GM21367 (cell line): ENCODE data around the gene MGME1.

ENCODE experiments used
- ATAC-seq: cut with Tn5 transposase; IDR thresholded peaks from one replicate; pipeline ENCODE4 v1.9.1; 2021; ENCODE audit not compliant: unreplicated experiment

The MGME1 gene, protein sequence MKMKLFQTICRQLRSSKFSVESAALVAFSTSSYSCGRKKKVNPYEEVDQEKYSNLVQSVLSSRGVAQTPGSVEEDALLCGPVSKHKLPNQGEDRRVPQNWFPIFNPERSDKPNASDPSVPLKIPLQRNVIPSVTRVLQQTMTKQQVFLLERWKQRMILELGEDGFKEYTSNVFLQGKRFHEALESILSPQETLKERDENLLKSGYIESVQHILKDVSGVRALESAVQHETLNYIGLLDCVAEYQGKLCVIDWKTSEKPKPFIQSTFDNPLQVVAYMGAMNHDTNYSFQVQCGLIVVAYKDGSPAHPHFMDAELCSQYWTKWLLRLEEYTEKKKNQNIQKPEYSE

DNA sequence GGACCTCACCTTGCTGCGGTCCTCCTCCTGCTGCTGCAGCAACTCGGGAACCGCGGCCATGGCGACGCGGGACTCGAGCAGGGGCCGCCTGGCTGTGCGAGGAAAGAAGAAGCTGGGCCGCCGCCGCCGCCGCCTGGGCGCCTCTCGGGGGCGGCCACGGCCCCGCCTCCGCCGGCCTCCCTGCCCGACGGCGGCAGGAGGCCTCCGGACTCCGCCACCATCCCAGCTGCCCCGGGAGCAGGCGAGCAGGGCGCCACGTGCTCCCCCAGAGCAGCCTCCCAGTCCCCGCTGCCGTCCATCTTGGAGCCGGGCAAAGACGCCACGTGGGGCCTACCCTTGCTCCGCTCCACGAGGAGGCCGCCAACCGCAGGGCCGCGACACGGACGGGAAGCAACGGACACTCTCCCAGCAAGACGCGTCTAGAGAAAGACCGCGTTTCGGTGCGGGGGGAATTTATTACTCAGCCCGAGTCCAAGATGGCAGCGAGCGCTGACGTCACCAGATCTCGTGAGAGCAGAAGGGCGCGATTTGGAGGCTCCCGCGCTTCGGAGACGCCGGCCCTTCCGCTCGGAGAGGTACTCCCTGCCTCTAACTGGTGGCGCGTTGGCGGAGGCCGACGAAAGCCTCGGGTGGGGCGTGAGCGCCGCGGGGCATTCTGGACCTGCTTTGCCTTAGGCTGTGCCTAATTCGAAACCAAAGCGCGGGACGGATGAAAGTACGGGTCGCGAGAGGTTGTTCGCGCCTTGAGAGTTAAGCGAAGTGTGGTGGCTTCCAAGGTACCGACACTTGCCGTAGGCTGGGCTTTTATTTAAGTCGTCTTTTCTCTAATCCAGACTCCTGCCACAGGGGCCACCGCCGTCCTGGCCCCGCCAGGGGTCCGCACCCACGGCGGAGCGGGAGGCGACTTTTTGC, at the start of gene MGME1, which contains the start of gene SNX5:
Gene MGME1, plus strand, starts transcription at position 653 of the 912 bp plus-strand sequence. CDS start 842 bp downstream, outside the sequence.
Gene SNX5, minus strand, starts transcription at position 429 of the 912 bp plus-strand sequence. Its CDS starts 369 bp downstream, at position 60.
- ATAC-seq: peak; percentile 74

DNA sequence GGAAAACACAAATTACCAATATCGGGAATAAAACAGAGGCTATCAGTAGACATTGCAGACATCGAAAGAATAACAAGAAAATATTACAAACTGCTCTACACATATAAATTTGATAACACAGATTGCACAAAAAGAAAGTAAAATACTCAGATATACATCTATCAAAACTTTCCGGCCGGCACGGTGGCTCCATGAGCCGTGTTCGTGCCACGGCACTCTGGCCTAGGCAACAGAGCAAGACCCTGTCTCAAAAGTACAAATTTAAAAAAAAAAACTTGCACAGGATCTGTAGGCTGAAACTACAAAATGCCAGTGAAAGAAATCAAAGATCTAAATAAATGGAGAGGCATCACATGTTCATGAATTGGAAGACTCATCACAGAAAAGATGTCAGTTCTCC, 49.7 kb upstream of the MGME1 start:
- ATAC-seq: no peak

DNA sequence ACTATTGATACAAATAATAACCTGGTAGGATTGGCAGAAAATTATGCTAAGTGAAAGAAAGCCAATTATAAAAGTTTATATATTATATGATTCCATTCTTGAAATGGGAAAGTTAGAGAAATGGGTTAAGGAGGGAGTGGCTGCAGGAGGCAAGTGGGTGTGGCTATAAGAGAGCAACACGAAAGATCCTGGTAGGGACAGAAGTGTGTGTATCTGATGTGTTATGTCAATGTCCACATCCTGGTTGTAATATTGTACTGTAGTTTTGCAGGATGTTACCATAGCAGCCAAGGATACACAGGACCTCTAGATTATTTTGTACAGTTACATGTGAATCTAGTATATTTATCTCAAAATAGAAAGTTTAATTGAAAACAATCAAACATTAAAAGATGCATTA, 47.0 kb upstream of the MGME1 start:
- no peak for ATAC-seq

DNA sequence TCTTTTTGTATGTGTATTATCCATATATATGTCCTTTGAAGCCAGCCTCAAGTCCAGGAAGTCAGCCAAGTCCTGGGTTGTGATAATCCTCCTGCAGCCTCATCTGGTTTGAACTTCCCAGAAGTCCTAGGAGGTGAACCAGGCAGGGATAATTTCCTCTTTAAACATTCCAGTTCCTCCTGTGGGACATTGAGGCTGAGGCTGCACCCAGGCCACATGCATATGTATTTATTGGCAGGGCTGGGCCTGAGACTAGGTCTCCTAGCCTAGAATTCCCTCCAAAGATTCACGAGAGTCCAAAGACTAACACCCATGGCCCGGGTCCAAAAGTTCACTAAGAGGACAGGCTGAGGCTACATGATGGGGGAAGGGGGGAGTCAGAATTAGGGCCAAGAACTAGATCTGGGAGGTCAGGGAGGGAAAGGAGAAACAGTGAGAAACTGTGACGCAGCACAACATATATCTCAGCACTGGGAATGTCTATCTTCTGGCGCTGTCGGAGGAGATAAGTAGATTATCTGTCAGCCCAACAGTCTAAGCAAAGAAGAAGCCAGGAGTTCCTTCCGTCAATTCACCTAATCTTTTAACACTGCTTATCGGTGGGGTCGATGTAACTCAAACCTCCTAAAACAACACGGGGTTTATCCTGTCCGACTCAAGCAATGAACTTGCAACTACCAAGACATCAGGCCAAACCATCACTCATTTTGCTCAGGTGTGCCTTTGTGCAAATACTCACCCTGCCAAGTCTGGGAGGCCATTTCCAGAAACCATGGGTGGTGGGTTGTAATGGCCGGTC, 43.5 kb upstream of the MGME1 start:
- ATAC-seq: no peak

DNA sequence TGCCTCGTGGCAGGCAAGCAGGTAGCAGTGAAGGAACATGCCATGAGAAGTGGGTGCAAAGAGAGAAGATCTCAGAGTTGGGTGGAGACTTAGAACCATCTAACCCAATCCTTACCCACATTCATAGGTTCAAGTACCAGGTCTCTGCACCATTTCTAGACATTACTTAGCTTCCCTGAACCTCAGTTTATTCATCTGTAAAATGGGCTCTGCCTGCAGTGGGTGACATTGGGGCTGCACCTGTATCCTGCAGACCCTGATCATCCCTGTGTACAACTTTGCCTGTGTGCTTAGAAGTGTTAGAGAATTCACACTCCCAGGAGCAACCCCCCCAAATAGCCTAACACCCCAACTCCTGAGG, 42.9 kb upstream of the MGME1 start:
- ATAC-seq: no peak

DNA sequence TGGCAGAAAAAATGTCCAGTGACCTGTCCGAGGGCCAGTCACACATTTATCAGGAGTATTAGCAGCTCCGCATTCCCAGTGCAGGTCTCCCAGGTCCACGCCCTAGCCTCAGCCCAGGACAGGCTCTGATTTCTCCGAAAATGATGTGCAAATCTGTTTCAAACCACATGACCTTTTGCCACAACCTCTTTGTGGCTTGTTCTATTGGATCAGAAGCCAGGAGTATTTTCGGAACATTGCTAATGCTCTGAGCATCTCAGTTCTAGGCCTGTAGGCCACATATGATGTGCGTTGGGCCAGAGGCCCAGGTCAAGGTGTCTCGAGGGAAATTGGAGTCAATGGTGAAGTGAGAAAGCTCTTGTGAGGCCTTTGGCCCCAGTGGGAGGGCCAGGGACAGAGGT, 40.6 kb upstream of the MGME1 start:
- no peak for ATAC-seq

DNA sequence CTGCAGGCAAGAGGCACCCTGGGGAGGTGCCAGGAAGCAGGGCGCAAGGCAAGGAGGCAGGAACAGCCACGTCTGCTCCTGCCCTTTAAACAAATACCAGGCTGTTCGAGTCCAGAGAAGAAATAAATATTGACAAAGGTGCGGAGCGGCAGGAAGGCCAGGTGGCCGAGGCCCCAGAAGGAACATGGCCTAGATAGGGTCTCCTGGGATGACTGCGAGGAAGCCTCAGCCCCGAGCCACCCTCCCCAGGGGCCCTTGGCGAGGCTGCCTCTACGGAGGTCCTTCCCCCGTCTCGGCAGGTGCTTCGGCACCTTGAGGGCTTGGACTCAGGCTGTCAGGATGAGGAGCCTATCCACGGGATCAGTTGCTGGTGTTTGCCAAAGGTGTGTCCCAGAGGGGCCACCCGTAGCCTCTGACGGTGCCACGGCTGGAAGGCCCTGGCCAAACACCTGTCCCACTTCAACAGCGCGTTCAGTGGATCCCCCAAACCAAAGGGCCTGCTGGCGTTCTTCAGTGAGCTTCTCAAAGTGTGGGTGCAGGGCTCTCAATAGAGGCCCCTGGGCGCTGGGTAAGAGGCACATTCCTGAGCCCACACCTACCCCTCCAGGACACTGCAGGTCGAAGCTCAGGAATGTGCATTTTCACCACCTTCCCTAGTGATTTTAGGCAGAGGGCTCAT, 40.0 kb upstream of the MGME1 start:
- ATAC-seq: no peak

DNA sequence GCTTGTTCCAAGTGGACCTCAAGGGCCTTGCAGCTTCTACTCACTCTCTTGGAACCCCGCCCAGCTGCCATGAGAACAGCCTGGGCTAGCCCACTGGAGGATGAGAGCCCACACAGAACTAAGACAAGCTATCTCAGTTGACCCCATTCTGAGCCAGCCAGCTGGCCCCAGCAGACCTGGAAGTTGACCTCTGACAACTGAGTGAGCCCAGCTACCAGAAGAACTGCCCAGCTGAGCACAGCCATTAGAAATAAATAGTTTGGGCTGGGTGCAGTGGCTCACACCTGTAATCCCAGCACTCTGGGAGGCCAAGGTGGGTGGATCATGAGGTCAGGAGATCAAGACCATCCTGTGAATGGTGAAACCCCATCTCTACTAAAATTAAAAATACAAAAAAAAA, 37.3 kb upstream of the MGME1 start:
- ATAC-seq: no peak

DNA sequence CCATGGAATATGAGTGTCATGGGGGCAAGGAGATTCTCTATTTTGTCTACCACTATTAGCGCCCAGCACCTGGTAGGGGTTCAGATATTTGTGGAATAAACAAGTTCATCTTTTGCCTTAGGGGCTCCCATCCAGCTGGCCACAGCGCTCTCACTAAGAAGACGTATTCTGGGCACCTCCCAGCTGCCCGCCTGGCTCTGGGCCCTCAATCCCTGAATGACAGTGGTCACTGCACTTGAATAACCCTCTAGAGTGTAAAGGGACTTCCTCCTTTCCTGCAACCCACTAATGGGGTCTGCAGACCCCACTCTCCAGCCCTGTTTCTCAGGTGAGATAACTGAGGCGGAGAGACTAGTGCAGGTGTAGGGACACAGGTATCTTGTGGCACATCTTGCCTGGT, 36.4 kb upstream of the MGME1 start:
- no peak for ATAC-seq

DNA sequence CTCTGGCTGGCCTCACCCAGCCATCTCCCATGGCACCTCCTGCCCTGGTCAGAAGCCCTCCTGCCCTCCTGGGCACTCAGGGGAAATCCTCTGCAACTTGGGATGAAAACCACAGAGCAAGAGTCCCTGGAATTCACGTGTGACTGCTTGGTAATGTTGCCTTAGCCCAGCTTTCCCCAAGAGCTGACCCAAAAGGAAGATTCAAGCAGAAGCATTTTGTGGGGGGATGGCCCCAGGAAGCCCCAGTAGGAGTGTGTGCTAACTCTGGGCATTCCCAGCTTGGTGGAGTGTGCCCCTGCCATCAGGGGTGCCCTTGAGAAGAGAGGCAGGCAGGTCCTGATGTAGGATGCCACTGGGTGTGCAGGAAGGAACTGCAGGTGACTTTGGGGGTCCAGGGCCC, 35.7 kb upstream of the MGME1 start:
- no peak for ATAC-seq

DNA sequence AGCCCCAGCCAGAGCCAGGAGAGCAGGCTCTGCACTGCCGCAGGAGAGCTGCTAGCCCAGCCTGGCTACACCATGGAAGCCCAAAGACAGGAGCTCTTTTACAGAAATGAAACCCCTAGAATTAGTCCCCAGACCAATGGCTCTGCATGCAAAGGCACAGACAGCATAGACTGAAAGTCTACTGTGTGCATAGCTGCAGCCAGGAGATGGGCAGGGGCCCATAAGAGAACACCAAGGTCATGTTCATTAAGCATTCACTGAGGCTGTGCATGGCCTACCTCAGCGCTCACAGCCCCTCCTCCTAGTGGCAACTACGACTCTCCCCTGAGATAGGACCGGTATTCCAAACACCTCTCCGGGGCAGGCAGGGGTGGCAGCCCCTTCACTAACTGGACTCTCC, 35.1 kb upstream of the MGME1 start:
- no peak for ATAC-seq

DNA sequence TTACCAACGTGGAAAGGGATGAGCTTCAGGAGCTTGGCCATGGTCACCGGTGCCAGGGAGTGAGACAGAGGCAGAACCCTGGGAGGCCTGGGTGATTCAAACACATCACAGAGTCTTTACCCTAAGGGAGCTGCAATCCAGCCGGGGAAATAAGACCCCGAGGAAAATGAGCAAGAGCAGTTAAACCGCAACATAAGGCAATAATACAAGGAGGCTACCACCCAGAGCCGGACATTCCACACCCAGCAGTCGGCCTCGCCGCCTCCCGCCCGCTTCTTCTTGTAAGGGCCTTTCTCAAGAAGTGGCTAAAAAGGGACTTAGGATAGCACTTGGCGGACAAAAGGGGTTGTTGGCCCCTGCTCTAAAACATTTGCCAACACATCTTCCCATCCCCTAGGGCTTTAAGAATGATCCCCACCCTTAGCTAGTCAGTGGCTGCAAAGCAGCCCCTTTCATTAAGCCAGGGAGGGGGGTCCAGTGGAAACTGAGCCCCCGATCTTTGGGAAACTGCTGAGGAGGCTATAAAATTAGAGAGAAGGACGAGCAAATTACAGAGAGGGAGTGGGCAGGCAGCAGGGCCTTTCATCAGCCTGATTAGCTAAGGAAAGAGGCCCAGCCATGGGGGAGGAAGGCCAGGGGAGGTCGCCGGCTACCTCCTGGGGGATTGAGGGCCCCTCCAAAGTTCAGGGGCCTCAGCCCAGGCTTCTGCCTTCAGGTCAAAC, 34.5 kb upstream of the MGME1 start:
- ATAC-seq: no peak

DNA sequence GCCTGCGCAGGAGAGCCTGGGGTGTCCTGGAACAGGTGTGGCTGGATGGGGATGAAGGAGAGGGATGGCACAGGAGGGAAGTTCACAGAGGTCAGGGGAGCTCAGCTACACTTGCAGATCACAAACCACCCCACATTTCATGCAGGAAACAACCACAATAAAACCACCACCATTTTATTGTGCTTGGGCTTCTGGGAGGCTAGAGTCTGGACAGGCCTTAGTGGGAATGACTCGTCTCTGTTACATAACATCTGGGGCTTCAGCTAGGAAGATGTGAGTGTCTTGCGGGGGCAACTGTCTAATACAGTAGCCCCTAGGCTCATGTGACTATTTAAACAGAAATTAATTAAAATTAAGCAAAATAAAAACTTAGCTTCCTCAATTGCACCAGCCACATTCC, 33.6 kb upstream of the MGME1 start:
- no peak for ATAC-seq

DNA sequence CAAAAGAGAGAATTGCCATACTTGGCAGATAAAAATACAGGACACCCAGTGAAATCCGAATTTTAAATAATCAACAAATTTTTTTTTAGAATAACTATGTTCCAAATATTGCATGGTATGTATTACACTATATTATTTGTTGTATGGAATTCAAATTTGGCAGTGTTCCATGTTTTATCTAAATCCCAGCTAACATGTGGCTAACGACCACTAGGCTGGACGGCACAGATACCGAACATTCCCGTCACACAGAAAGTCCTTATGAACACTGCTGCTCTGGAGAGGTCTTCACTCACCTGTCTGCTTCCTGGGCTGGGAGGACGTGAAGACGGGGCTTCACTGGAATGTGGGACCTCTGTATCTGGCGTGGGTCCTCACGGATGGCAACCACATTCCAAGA, 33.1 kb upstream of the MGME1 start:
- no peak for ATAC-seq

DNA sequence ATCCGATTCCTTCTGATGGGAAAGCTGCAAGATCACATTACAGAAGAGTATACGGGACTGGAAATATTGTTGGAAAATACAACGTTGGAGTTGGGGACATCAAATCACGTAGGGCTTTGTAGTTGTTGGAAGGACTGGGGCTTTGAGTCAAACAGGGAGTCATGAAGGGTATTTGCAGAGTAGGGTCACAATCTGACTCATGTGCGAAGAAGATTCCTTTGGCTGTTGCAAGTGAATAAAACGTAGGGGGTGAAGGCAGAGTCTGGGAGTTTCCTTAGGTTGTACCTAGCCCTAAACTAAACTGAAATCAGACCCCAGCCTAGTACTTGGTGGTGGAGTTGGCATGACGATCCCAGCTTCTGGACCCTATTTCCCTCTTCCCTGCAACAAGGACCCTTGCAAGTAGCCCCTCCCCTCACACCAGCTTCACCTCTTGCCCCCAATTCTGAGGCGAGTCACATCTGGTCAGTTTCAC, 32.5 kb upstream of the MGME1 start:
- ATAC-seq: no peak

DNA sequence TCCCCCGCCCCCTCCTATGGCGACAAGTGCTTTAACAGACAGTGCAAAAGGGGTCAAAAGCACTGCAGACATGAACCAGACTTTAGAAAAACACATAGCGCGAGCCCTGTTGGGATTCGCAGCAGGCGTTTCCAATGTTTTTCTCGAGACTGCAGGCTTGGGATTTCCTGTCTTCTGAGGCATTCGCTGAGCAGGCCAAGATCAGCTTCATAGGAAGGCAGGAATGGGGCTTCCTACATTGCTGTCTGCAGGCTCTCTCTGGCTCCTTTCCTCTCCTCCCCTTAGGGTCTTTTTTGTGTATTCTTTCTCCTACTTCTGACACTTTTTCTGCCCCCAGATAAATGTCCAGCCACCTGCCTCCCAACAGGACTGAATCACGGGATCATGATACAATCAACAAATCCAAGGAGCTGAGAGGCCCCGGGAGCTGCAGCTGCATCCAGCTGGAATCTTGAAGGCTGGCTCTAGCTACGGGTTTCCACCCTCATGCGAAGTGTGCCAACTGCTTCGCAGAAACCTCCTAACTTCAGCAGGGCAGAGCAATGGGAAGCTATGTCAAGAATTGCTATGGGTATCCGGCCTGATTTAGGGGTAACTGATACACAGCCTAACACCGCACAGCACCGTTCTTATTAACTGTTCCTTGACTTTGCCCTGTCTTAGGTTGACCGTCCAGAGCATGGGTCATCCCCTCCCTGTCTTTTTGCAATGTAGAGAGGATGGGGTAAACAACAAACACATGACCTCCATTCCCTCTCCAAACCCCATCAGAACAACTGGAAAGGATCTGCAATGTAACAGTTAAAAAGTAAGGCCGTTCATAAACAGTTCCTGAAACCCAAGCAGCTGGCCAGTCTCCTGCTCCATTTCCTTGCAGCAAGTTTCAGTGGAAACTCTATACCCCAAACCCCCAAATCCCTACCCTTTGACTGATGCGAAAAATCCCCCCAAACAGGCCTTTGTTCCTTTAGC, 31.8 kb upstream of the MGME1 start:
- no peak for ATAC-seq

DNA sequence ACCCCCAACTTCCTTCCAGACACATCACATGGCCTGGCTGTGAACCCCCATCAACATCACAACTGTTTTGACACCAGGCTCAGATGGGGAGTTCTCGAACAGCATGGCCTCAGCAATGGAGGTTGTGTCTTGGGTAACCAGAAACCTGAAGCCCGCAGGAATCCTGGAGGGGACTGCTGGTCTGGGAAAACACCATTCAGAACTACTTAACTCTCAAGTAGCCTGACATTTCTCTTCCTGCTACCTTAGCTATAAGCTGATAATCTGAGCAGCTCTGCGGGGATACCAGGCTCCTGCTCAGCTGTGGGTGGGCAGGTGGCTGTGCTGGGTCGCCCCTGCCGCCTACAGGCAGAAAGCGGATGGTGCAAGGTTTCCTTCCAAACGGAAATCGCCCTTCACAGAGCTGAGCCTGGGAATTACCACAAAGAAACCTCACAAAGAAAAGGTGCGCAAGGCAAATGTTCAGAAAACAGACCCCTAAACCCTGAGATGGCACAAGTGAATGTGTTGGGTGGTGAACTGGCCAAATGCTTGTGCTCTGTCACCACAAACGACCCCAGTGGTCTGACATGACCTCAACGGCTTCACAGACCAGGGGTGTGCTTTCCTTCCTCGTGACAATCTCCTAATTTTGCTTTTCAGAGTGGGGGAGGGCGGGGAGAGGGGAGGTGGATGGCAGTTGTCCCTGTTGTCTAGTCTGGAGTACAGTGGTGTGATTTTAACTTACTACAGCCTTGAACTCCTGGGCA, 29.8 kb upstream of the MGME1 start:
- peak; percentile 72 for ATAC-seq

DNA sequence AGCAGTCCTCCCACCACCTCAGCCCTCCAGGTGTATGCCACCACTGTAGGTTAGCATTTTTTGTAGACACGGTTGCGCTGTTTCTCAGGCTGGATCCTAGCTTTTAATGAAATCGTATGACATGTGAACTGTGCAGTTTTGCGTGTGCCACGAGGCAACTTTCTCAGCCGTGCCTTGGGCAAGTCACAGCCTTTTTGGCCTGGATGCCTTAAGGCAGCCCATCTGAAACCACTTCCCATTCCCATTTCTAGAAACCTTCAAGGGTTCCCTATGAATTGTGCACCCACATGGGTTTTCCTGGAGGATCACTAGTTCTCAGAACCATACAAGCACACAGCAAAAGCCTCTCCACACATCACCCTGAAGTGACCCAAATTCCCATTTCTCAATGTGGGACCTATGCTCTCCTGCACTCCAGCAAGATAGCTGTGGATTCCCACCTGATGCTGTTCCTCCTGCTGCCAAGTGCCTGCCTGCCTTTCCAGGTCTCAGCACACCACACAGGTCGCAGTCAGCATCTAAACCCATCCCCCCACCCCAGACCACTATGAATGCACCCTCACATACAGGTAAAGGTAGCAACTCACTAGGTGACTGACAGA, 29.1 kb upstream of the MGME1 start:
- no peak for ATAC-seq
